ENCODE data around the gene LOC128125822.
"Not testable (repeated sequence)": the region's sequence is repeated elsewhere in the genome, so short reads cannot be mapped to it uniquely, and the experiment has no call there.

LOC128125822 gene

DNA sequence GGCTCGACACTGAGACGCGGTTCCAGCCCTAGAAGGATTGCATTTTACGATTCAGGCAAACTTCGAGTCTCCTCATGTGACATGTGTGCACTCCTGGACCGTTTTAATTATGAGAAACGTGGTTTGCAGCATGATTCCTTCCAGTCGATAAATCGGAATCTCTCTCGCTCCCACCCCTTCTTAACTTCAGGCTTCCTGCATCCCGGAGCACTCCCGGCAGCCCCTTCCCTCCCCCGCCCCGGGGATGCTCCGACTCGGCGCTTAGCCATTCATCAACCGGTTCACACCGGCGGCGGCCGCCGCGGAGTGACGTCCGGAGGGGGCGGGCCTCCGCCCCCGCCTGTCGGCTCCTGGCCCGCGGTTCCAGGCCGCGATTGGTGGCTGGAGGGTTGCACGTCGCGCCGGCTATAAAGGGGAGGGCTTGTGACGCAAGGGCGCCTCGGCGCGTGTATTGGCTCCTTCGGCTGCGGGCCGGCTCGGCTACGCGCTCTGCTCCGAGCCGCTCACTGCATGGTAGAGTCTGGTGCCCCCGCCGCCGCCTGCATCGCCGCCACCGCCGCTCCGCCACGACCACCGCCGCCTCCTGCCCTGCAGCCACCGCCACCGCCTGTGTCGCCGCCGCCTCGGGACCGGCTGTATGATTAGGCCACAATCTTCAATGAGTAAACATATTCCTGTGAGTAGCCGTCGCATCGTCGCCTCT lies at the start of gene LOC128125822, which contains the start of gene PTP4A1:
Gene LOC128125822 (plus strand): TSS at position 437 of the 703 bp plus-strand sequence.
Gene PTP4A1 (plus strand): TSS at position 437 of the 703 bp plus-strand sequence. CDS start 4,401 bp downstream, outside the sequence.
- no peak for TF ChIP-seq CTCF (conservative IDR thresholded peaks at IDR 0.05)
- peak within 1 kb of the TSS; percentile 98 for H3K27ac Mint-ChIP-seq (ENCODE audit: unreplicated experiment)
- peak within 1 kb of the TSS; percentile 98 for H3K4me3 Mint-ChIP-seq
- H3K36me3 Mint-ChIP-seq (ENCODE audit: low read depth), result peaks cover 11% of the 10 kb centered on the region
- H3K4me1 Mint-ChIP-seq, result peaks cover 38% of the 10 kb centered on the region
- H3K27me3 Mint-ChIP-seq (ENCODE audit: low read depth), result peaks cover 22% of the 10 kb centered on the region
- no peaks in the 10 kb centered on the region for H3K9me3 Mint-ChIP-seq
- peak; percentile 93 for DNase-seq (ENCODE audit: low read depth, low spot score)

DNA sequence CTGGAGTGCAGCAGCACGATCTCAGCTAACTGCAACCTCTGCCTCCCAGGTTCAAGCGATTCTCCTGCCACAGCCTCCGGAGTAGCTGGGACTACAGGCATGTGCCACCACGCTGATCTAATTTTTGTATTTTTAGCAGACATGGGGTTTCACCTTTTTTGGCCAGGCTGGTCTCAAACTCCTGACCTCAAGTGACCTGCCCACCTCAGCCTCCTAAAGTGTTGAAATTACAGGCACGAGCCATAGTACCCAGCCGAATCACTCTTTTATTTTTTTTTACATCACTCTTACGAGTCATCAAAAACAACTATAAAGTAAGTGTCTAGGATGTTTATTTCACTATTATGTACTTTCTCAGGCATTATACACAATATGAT lies 49.4 kb upstream of the LOC128125822 start:
- not testable (repeated sequence) for H3K27ac Mint-ChIP-seq (ENCODE audit: unreplicated experiment); DNase-seq (ENCODE audit: low read depth, low spot score); H3K4me3 Mint-ChIP-seq; H3K4me1 Mint-ChIP-seq; H3K9me3 Mint-ChIP-seq; H3K36me3 Mint-ChIP-seq (ENCODE audit: low read depth); H3K27me3 Mint-ChIP-seq (ENCODE audit: low read depth)

DNA sequence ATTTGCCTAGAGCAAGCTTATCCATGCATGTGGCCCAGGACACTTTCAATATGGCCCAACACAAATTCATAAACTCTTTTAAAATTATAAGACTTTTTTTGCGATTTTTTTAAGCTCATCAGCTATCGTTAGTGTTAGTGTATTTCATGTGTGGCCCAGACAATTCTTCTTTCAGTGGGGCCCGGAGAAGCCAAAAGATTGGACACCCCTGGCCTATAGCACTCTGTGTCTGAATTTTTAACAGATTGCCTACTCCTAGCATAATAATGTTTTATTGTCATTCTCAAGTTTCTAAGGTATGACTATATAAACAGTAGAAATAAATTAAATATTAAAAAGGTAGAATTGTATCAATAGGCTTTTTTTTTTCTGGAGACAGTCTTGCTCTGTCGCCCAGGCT lies 48.6 kb upstream of the LOC128125822 start:
- Mint-ChIP-seq H3K9me3 (no peaks in the 10 kb centered on the region), H3K27me3 (ENCODE audit: low read depth) (no peaks in the 10 kb centered on the region), H3K27ac (ENCODE audit: unreplicated experiment) (no peak overlapping the region), H3K4me3 (no peak overlapping the region), H3K4me1 (no peaks in the 10 kb centered on the region), H3K36me3 (ENCODE audit: low read depth) (no peaks in the 10 kb centered on the region)
- no peak for TF ChIP-seq CTCF (conservative IDR thresholded peaks at IDR 0.05)
- DNase-seq (ENCODE audit: low read depth, low spot score), result no peak

DNA sequence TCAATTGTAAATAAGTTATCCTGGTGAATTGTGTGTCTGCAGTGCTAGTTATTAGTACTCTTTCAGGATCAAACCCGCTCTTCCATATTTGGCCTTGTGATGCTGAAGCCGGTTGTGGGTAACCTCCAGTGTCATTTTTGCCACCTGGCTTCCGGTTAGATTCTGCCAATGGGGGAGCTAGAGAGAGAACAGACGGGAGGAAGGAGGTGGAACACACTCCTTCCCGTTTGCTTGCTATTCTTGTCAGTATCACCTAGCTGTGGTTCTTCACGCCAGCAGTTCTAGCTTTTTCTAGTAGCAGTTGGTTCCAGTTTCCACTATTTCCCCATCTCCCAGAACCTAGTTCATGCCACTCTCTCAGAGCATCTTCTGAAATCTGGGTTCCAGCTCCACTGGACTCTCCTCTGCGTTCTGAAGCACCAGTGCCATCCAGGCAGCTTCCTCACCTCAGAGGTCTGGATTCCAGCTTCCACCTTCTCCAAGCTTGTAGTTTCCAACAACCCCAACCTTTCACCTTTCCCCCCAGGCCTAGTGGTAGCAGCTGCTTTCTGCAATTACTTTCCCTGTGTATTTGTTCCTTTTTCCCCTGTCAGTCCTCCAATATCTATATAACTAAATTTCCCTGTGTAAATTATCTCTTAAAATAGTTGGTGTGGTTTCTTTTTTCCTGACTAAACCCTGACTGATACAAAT lies 46.9 kb upstream of the LOC128125822 start:
- Mint-ChIP-seq H3K27ac (ENCODE audit: unreplicated experiment) (no peak overlapping the region), H3K36me3 (ENCODE audit: low read depth) (no peaks in the 10 kb centered on the region), H3K4me3 (no peak overlapping the region), H3K4me1 (no peaks in the 10 kb centered on the region), H3K27me3 (ENCODE audit: low read depth) (no peaks in the 10 kb centered on the region), H3K9me3 (no peaks in the 10 kb centered on the region)
- no peak for TF ChIP-seq CTCF (conservative IDR thresholded peaks at IDR 0.05)
- no peak for DNase-seq (ENCODE audit: low read depth, low spot score)

DNA sequence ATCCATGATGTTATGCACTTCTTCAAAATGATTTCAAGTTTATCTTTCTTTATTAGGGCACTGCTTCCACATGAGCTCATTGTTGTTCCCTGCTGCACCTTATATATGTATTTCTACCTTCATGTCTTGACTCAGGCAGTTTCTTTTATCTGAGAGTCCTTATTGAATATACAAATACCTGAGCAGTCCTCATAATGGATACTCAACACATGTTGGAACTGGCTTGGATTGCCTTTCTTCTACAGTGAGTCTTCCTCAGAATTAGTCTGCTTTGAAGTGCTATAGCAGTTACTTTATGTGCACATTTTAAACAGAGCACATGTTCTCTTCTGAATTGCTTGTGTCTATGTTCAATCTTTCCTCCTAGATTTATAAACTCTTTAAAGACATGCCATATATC lies 45.3 kb upstream of the LOC128125822 start:
- Mint-ChIP-seq H3K9me3 (no peaks in the 10 kb centered on the region), H3K4me1 (no peaks in the 10 kb centered on the region), H3K36me3 (ENCODE audit: low read depth) (no peaks in the 10 kb centered on the region), H3K27me3 (ENCODE audit: low read depth) (no peaks in the 10 kb centered on the region), H3K4me3 (no peak overlapping the region), H3K27ac (ENCODE audit: unreplicated experiment) (no peak overlapping the region)
- TF ChIP-seq CTCF (conservative IDR thresholded peaks at IDR 0.05), result no peak
- no peak for DNase-seq (ENCODE audit: low read depth, low spot score)

Data from neural crest cell (in vitro differentiated cells).